IPS-15b (cell line): Measurements from ENCODE around the gene COL8A2.

Source experiments
- H3K27me3 ChIP-seq: one replicate; pipeline ENCODE4 v1.6.1; 2013; ENCODE audit warnings: low read length; ENCODE audit not compliant: control insufficient read depth, insufficient read depth
- H3K36me3 ChIP-seq: one replicate; pipeline ENCODE4 v1.6.1; 2013; ENCODE audit warnings: low read length; ENCODE audit not compliant: control insufficient read depth, insufficient read depth
- H3K4me1 ChIP-seq: one replicate; pipeline ENCODE4 v1.6.1; 2013; ENCODE audit warnings: mild to moderate bottlenecking, low read length; ENCODE audit not compliant: control insufficient read depth, insufficient read depth
- H3K4me3 ChIP-seq: one replicate; pipeline ENCODE4 v1.5.1; 2013; ENCODE audit warnings: low read depth, low read length
- H3K9ac ChIP-seq: one replicate; pipeline ENCODE4 v1.6.1; 2013; ENCODE audit warnings: low read depth, mild to moderate bottlenecking, low read length
- H3K9me3 ChIP-seq: one replicate; pipeline ENCODE4 v1.6.1; 2013; ENCODE audit warnings: mild to moderate bottlenecking, low read length; ENCODE audit not compliant: control insufficient read depth, insufficient read depth

Gene COL8A2

DNA sequence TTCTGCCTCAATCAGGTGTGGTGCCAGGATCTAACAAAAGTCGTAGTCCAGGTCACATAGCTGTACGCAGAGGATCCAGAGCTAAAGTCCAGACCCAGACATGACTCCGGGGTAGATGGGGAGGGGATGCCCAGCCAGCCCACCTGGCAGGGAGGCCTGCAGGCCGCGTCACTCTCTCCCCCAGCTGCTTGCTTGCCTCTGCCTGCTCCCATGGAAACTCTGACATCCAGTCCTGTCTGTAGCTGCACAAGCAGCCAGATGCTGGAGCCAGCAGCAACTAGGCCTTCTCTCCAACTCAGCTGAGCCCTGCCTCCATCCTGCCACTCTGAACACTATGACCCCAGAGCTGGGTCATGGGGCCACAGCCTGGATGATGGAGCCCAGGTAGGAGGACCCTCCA, 8.1 kb downstream of the COL8A2 start:
- no peaks in the 10 kb centered on the region for H3K36me3 ChIP-seq
- H3K27me3 ChIP-seq, result no peaks in the 10 kb centered on the region
- H3K9me3 ChIP-seq, result no peaks in the 10 kb centered on the region
- H3K4me3 ChIP-seq, result no peak overlapping the region
- no peak overlapping the region for H3K9ac ChIP-seq
- peaks cover 3% of the 10 kb centered on the region for H3K4me1 ChIP-seq

- Histone ChIP-seq H3K27me3 (no peaks in the 10 kb centered on the region), H3K4me3 (no peak overlapping the region), H3K9me3 (no peaks in the 10 kb centered on the region), H3K9ac (no peak overlapping the region), H3K4me1 (peaks cover 3% of the 10 kb centered on the region), H3K36me3 (no peaks in the 10 kb centered on the region)
These were observed 9.1 kb downstream of the COL8A2 start for GRCh38 chr1:36115931-36116330.

- no peak overlapping the region for H3K9ac ChIP-seq
- no peak overlapping the region for H3K4me3 ChIP-seq
These were observed 9.8 kb downstream of the COL8A2 start for GRCh38 chr1:36115200-36115669.

DNA sequence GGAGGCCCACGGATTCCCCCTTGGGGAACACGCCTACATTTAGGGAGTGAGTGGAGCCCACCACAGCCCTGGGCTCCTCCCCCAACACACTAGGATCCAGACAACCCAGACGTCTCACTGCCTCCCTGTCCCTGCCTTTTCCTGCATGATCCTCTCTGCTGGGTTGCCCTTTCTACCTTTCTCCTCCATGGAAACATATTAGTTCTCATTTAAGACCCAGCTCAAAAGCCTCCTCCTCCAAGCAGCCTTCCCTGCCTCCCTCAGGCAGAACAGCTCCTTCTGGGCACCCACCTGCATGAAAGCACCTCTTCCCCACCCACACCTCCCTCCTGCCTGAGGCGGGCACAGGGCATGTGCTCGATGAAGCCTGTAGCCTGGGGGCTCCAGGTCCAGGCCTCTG, 10.7 kb downstream of the COL8A2 start:
- no peak overlapping the region for H3K9ac ChIP-seq
- H3K9me3 ChIP-seq, result no peaks in the 10 kb centered on the region
- peaks cover 3% of the 10 kb centered on the region for H3K4me1 ChIP-seq
- H3K4me3 ChIP-seq, result no peak overlapping the region
- no peaks in the 10 kb centered on the region for H3K36me3 ChIP-seq
- H3K27me3 ChIP-seq, result no peaks in the 10 kb centered on the region

More at GRCh38 chr1:36115200-36115669, 9.8 kb downstream of the COL8A2 start:
- peaks cover 3% of the 10 kb centered on the region for H3K4me1 ChIP-seq
- no peaks in the 10 kb centered on the region for H3K27me3 ChIP-seq
- no peaks in the 10 kb centered on the region for H3K36me3 ChIP-seq
- no peaks in the 10 kb centered on the region for H3K9me3 ChIP-seq

DNA sequence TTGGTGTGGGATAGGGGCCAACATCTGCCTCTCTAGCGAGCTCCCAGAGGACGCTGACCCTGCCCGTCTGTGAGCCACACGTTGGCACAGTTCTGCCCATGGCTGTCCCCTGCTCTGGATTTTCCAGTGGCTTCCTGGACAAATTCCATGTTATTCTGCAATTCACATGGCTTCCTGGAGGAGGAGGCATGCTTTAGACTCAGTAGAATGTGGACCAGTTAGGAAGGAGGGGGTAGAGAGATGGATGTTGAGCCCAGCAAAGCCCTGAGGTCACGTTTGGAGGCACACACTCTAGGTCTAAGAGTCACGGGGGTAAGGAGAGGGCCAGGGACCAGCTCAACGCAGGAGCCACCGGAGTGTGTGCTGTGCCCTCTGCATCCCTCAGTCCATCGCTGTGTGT, 12.2 kb downstream of the COL8A2 start:
- Histone ChIP-seq H3K4me3 (no peak overlapping the region), H3K36me3 (no peaks in the 10 kb centered on the region), H3K9ac (no peak overlapping the region), H3K27me3 (no peaks in the 10 kb centered on the region), H3K9me3 (no peaks in the 10 kb centered on the region), H3K4me1 (peaks cover under 1% of the 10 kb centered on the region)

DNA sequence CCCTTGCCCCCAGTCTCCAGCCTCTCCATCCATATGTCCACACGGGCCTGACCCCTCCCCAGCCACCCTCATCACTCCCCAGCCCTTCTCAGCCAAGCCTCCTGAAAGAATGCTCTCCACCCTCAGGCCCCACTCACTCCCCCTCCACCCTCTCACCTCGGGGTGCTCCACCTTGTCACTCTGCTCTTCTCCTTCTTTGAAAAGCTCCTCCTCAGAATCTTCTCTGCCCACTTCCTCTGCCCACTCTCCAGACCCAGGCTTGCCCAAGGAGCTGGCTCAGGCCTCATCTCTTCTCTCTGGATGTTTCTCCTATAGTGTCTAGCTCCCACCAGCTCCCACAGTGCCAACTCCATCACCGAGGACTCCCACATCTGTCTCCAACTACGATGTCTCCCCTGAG, 13.9 kb downstream of the COL8A2 start:
- Histone ChIP-seq H3K36me3 (no peaks in the 10 kb centered on the region), H3K4me1 (no peaks in the 10 kb centered on the region), H3K4me3 (no peak overlapping the region)

DNA sequence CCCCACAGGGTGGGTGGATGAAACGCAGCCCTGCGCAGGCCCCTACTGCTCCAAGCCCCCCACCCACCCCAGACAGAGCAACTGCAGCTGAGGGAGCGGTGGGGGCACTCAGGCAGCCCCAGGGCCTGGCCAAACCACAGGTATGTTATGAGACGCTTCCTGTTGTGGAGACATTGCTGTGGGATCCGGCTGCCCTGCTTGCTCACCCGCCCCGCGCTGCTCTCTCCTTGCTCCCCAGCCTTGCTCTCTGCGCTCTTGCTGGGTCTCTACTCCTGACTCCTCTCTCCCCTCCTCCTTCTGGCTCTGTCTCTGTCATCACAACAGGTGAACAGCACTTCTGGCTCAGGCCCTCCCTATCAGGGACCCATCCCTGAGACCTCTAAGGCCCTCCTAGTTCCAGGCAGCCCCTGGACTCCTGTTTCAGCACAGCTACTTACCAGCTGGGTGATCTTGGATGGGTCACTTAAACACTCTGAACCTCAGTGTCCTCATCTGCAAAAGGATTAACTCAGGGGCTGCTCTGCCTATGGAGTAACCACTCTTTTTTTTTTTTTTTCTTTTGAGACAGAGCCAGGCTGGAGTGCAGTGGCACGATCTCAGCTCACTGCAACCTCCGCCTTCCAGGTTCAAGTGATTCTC, 15.9 kb downstream of the COL8A2 start:
- no peak overlapping the region for H3K4me3 ChIP-seq

More for the DNA sequence above, 13.9 kb downstream of the COL8A2 start:
- Histone ChIP-seq H3K27me3 (no peaks in the 10 kb centered on the region), H3K9me3 (no peaks in the 10 kb centered on the region), H3K9ac (no peak overlapping the region)

GRCh38 chr1:36108314-36108713, 16.7 kb downstream of the COL8A2 start:
- Histone ChIP-seq H3K36me3 (no peaks in the 10 kb centered on the region), H3K4me3 (no peak overlapping the region), H3K9me3 (no peaks in the 10 kb centered on the region), H3K4me1 (no peaks in the 10 kb centered on the region), H3K9ac (no peak overlapping the region), H3K27me3 (no peaks in the 10 kb centered on the region)

More for the DNA sequence above, 15.9 kb downstream of the COL8A2 start:
- Histone ChIP-seq H3K9ac (no peak overlapping the region), H3K36me3 (no peaks in the 10 kb centered on the region), H3K27me3 (no peaks in the 10 kb centered on the region), H3K9me3 (no peaks in the 10 kb centered on the region), H3K4me1 (no peaks in the 10 kb centered on the region)

DNA sequence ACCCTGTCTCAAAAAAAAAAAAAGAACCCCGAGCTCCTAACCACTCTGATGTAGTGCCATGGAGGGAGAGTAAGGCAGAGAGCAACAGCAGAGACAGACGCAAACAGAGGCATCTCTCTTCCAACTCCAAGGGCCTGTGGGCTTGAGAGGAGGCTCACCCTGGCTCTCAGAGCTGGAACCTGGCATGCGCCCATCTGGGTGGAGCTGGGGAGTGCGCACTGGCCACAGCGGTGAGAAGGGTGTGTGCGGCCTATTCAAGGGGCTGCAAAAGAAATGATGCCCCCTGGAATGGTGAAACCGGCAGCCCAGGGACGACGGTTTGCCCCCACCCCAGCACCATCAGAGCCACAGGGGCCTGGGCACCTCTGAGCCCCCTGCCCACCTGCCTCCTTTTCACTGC, 17.6 kb downstream of the COL8A2 start:
- Histone ChIP-seq H3K9me3 (no peaks in the 10 kb centered on the region), H3K27me3 (no peaks in the 10 kb centered on the region), H3K36me3 (no peaks in the 10 kb centered on the region), H3K4me3 (no peak overlapping the region), H3K4me1 (no peaks in the 10 kb centered on the region), H3K9ac (no peak overlapping the region)

- Histone ChIP-seq H3K9ac (peak overlapping the region; percentile 37), H3K9me3 (no peaks in the 10 kb centered on the region), H3K27me3 (no peaks in the 10 kb centered on the region), H3K4me3 (no peak overlapping the region), H3K36me3 (no peaks in the 10 kb centered on the region), H3K4me1 (no peaks in the 10 kb centered on the region)
These were observed 18.8 kb downstream of the COL8A2 start for GRCh38 chr1:36106269-36106668.

GRCh38 chr1:36101546-36101945, 23.5 kb downstream of the COL8A2 start:
- Histone ChIP-seq H3K27me3 (no peaks in the 10 kb centered on the region), H3K36me3 (no peaks in the 10 kb centered on the region), H3K4me1 (no peaks in the 10 kb centered on the region), H3K9ac (no peak overlapping the region), H3K9me3 (no peaks in the 10 kb centered on the region), H3K4me3 (no peak overlapping the region)

DNA sequence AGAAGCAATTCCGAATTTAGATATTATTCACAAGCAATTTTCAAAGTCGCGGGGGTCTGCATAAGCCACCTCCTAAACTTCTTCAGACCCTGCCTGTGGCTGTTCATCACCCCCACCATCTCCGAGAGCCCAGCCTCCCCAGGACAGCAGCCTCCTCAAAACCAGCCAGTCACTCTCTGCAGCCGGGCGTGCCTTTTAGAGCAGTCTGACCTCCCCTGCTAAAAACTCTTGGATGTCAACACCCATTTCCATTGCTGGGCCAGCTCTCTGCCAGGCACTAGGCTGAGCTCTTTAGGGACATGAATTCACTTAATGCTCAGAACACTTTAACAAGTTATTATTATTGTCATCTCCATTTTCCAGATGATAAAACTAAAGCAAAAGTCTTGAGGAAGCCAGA, 24.6 kb downstream of the COL8A2 start:
- Histone ChIP-seq H3K36me3 (no peaks in the 10 kb centered on the region), H3K4me1 (no peaks in the 10 kb centered on the region), H3K9ac (no peak overlapping the region), H3K4me3 (no peak overlapping the region), H3K27me3 (no peaks in the 10 kb centered on the region), H3K9me3 (no peaks in the 10 kb centered on the region)
